Adrenal gland (tissue), 12 donors: ENCODE measurements around the gene DNAH17. TPM values are rescaled to one million over a fixed set of nuclear protein-coding genes. Genes with fewer than 3 reads are reported as not detected.

ENCODE experiments used
- DNase-seq, 7 donors: peaks; one replicate each; pipeline ENCODE4 v3.0.0-alpha.2; 2019 to 2020
- H3K27ac ChIP-seq, 5 donors: fragments of 200-600 bp; sonication (generic) in 4 of 5; 1 replicate in 3 of 5; 2 replicates in 2 of 5; pipeline versions ENCODE4 v1.5.1 to v1.8.0; 2016 to 2020; ENCODE audit warnings: mild to moderate bottlenecking in 1 of 5
- H3K27me3 ChIP-seq: fragments of 200-600 bp; 2 replicates; pipeline ENCODE4 v1.8.0; 2021
- H3K36me3 ChIP-seq, 2 donors: fragments of 200-600 bp; replicated peaks in 1 of 2; 1 replicate in 1 of 2; 2 replicates in 1 of 2; pipeline versions ENCODE4 v1.5.1 to v1.8.0; 2018 to 2022
- H3K4me1 ChIP-seq, 2 donors: fragments of 200-600 bp; replicated peaks in 1 of 2; 1 replicate in 1 of 2; 2 replicates in 1 of 2; pipeline versions ENCODE4 v1.5.1 to v1.8.0; 2018 to 2021
- H3K4me3 ChIP-seq, 4 donors: fragments of 200-600 bp; sonication (generic) in 3 of 4; one replicate each; pipeline ENCODE4 v1.5.1; 2016 to 2018
- H3K9me3 ChIP-seq, 3 donors: fragments of 200-600 bp; sonication (generic) in 1 of 3; replicated peaks in 1 of 3; 1 replicate in 2 of 3; 2 replicates in 1 of 3; pipeline versions ENCODE4 v1.5.1 to v1.8.0; 2016 to 2021
- CTCF ChIP-seq, 6 experiments: fragments of 450-650 bp in 4 of 6; fragments of 200-600 bp in 2 of 6; sonication (generic) in 1 of 6; IDR thresholded peaks; 1 replicate in 5 of 6; 2 replicates in 1 of 6; pipeline versions ENCODE4 v1.5.1 to v1.8.0; 2016 to 2021; ENCODE audit warnings: antibody characterized with exemption in 6 of 6, mild to moderate bottlenecking in 2 of 6, moderate library complexity in 1 of 6
- POLR2A ChIP-seq, 2 donors: fragments of 450-650 bp; IDR thresholded peaks; one replicate each; pipeline ENCODE4 v1.6.1; 2017; ENCODE audit warnings: antibody characterized with exemption in 2 of 2, mild to moderate bottlenecking in 2 of 2, moderate library complexity in 1 of 2
- WGBS, 4 donors: extraction: QIAGEN DNeasy Blood & Tissue Kit in 2 of 4; methylation state at CpG; one replicate each; pipeline versions ENCODE4 v1.1.5 to v1.1.7; 2013 to 2017; 5-methylcytosine and 5-hydroxymethylcytosine counted together
- intact Hi-C, 2 donors: fragments of 100-400 bp; cut with DNase I; formaldehyde crosslinking; loops; one replicate each; pipeline versions ENCODE4 v1.14.1 to v1.15.0; 2022 to 2023
- polyA plus RNA-seq, 3 donors: library from polyadenylated mRNA; stranded (reverse); fragments of 200-250 nt in 2 of 3; fragments of 350-450 nt in 1 of 3; fragmentation: Illumina TruSeq in 1 of 3; extraction: RNeasy Lipid Tissue Mini Kit (QIAGEN cat#74804) in 1 of 3; gene quantifications; one replicate each; pipeline ENCODE4 v1.2.3, GENCODE V29; 2013 to 2014
- total RNA-seq, 9 donors: library from RNA; depleted of rRNA in 4 of 9; stranded (reverse); fragments of >200 nt in 4 of 9; fragments of 120-200 nt in 1 of 9; fragmentation: NEBNext Ultra II Directional in 1 of 9; extraction: Animal tissue kit (Norgen Biotek cat#: 25700) in 1 of 9; gene quantifications; one replicate each; pipeline versions ENCODE4 v1.1.0 to v1.2.4, GENCODE V29; 2013 to 2023
- donor health status: healthy with polysubstance abuse.
- donor health status: Bipolar disorder and iron deficiency.
- donor health status: DM: yes; HTN: yes; CAD: no.
- donor health status: DM: no; HTN: no; CAD: no.
- donor health status: DM: no; HTN: no; CAD: no.
- donor health status: DM: yes; HTN: yes; CAD: no.

DNAH17 gene
- total and polyA plus RNA-seq, 12 donors, result 0.03 to 1.8 (median 0.22) TPM; not detected in 5

GRCh38 chr17:78572239-78573205, 4.7 kb downstream of the DNAH17 start:
- H3K36me3 ChIP-seq, result no peaks in the 10 kb centered on the region
- H3K4me1 ChIP-seq, result no peaks in the 10 kb centered on the region
- no peaks in the 10 kb centered on the region for H3K27me3 ChIP-seq
- TF ChIP-seq POLR2A (IDR thresholded peaks at IDR 0.05) (no peak), CTCF (IDR thresholded peaks at IDR 0.05) (no peak)
- H3K9me3 ChIP-seq, result no peaks in the 10 kb centered on the region
- H3K27ac ChIP-seq, result no peak overlapping the region
- DNase-seq, result no peak
- intact Hi-C loops, result no loop called here
- WGBS, 4 donors, result 67 to 81% (median 75%) methylated on average over 13 to 20 of the region's 20 CpGs
- no peak overlapping the region for H3K4me3 ChIP-seq

- Histone ChIP-seq H3K27me3 (no peaks in the 10 kb centered on the region), H3K36me3 (no peaks in the 10 kb centered on the region), H3K4me3 (no peak overlapping the region), H3K27ac (no peak overlapping the region), H3K4me1 (no peaks in the 10 kb centered on the region), H3K9me3 (no peaks in the 10 kb centered on the region)
- intact Hi-C loops, result no loop called here
- no peak for DNase-seq
- TF ChIP-seq CTCF (IDR thresholded peaks at IDR 0.05), result no peak
- TF ChIP-seq POLR2A (IDR thresholded peaks at IDR 0.05), result no peak
- 83 to 97% (median 93%) methylated on average over 2 to 13 of the region's 13 CpGs for WGBS, 4 donors
Measured at GRCh38 chr17:78571329-78571728, 5.9 kb downstream of the DNAH17 start.

GRCh38 chr17:78568494-78569115, 8.6 kb downstream of the DNAH17 start:
- no peaks in the 10 kb centered on the region for H3K27me3 ChIP-seq
- no peak overlapping the region for H3K4me3 ChIP-seq
- H3K9me3 ChIP-seq, result no peaks in the 10 kb centered on the region
- no peak overlapping the region for H3K27ac ChIP-seq
- intact Hi-C loops, result loop anchor here in 1 of 2 donors (5.0 kb wide), 1 partner anchor 49 kb away; no protein-coding TSS in a partner anchor
- no peaks in the 10 kb centered on the region for H3K4me1 ChIP-seq
- TF ChIP-seq POLR2A (IDR thresholded peaks at IDR 0.05) (no peak), CTCF (IDR thresholded peaks at IDR 0.05) (no peak)
- no peaks in the 10 kb centered on the region for H3K36me3 ChIP-seq
- DNase-seq, result peak in 1 of 7 donors; percentile 41
- WGBS, 4 donors, result 71 to 83% (median 77%) methylated on average over 16 of the region's 16 CpGs

- H3K27me3 ChIP-seq, result no peaks in the 10 kb centered on the region
- TF ChIP-seq CTCF (IDR thresholded peaks at IDR 0.05), result no peak
- TF ChIP-seq POLR2A (IDR thresholded peaks at IDR 0.05), result no peak
- DNase-seq, result no peak
- 86 to 90% (median 89%) methylated on average over 7 to 11 of the region's 11 CpGs for WGBS, 4 donors
- no peaks in the 10 kb centered on the region for H3K4me1 ChIP-seq
- H3K36me3 ChIP-seq, result no peaks in the 10 kb centered on the region
- H3K9me3 ChIP-seq, result no peaks in the 10 kb centered on the region
- no peak overlapping the region for H3K27ac ChIP-seq
- intact Hi-C loops, result loop anchor here in 1 of 2 donors (5.0 kb wide), 1 partner anchor 49 kb away; no protein-coding TSS in a partner anchor
- no peak overlapping the region for H3K4me3 ChIP-seq
Measured at GRCh38 chr17:78567991-78568390, 9.2 kb downstream of the DNAH17 start.
